GM12878 (cell line): ENCODE measurements around the gene USP34. TPM values are rescaled to one million over a fixed set of nuclear protein-coding genes. Genes with fewer than 3 reads are reported as not detected.

Experiments used
- ATAC-seq: fragments of 200-7000 bp; cut with Tn5 transposase; 3 replicates; pipeline ENCODE4 v1.9.1; 2020; ENCODE audit warnings: mild to moderate bottlenecking, moderate library complexity
- BruUV-seq: library from RNA; stranded (reverse); fragments of 400-500 nt; replicated peaks from 2 replicates; lab custom pipeline; 2021; lab: Mats Ljungman, UMichigan
- CTCF ChIA-PET: fragments of 300-600 bp; sonication (Branson Sonifier 250); formaldehyde crosslinking; extraction: SDS; loops from one replicate; lab custom pipeline; 2021; ENCODE audit warnings: inconsistent platforms; lab: Yijun Ruan, JAX
- POLR2A ChIA-PET: fragments of 350-600 bp; formaldehyde crosslinking; extraction: SDS; loops from one replicate; lab custom pipeline; 2021; ENCODE audit warnings: inconsistent platforms; lab: Charles Lee
- RAD21 ChIA-PET: fragments of 300-600 bp; sonication (Branson Sonifier 250); formaldehyde crosslinking; loops from one replicate; lab custom pipeline; 2023; ENCODE audit warnings: antibody characterized with exemption; ENCODE audit not compliant: unreplicated experiment; lab: Charles Lee
- SMC1A ChIA-PET: fragments of 300-600 bp; sonication (Branson Sonifier 250); formaldehyde crosslinking; loops from one replicate; lab custom pipeline; 2023; ENCODE audit not compliant: unreplicated experiment, uncharacterized antibody; lab: Charles Lee
- DNase-seq: peaks from one replicate; pipeline ENCODE4 v3.0.0-alpha.2; 2011; ENCODE audit warnings: low read depth, low spot score
- FAIRE-seq: peaks from 3 replicates; lab custom pipeline; 2011; peaks lifted over from hg19 to GRCh38; lab: Jason Lieb, UNC
- H2AFZ ChIP-seq: 2 replicates; pipeline ENCODE4 v1.6.0; 2011; ENCODE audit warnings: low read depth, low read length, control low read depth; ENCODE audit not compliant: control insufficient read depth
- H3K27ac ChIP-seq: 2 replicates; pipeline ENCODE4 v1.5.1; 2011; ENCODE audit warnings: control low read depth; ENCODE audit not compliant: control insufficient read depth, insufficient read depth
- H3K27me3 ChIP-seq, 2 experiments: replicated peaks in 1 of 2; 2 replicates each; pipeline versions ENCODE4 v1.6.0 to v1.6.1; 2011; ENCODE audit warnings: low read length in 1 of 2; ENCODE audit not compliant: control insufficient read depth in 2 of 2, insufficient read depth in 2 of 2
- H3K36me3 ChIP-seq, 2 experiments: 2 replicates each; pipeline ENCODE4 v1.5.1; 2011; ENCODE audit warnings: low read length in 1 of 2; ENCODE audit not compliant: control insufficient read depth in 2 of 2, insufficient read depth in 2 of 2
- H3K4me1 ChIP-seq: 2 replicates; pipeline ENCODE4 v1.6.1; 2011; ENCODE audit warnings: mild to moderate bottlenecking, low read length, moderate library complexity, mixed read lengths; ENCODE audit not compliant: control insufficient read depth, insufficient read depth
- H3K4me2 ChIP-seq: 2 replicates; pipeline ENCODE4 v1.6.0; 2011; ENCODE audit warnings: control low read depth; ENCODE audit not compliant: control insufficient read depth, insufficient read depth
- H3K4me3 ChIP-seq: fragments of 200-600 bp; sonication (generic); 2 replicates; pipeline ENCODE4 v1.5.1; 2016
- H3K79me2 ChIP-seq: 2 replicates; pipeline ENCODE4 v1.6.0; 2011; ENCODE audit warnings: low read length; ENCODE audit not compliant: control insufficient read depth, insufficient read depth
- H3K9ac ChIP-seq: 2 replicates; pipeline ENCODE4 v1.8.0; 2011; ENCODE audit warnings: low read length, control low read depth, mixed read lengths; ENCODE audit not compliant: control insufficient read depth, insufficient read depth
- H3K9me3 ChIP-seq: replicated peaks from 3 replicates; pipeline ENCODE4 v1.5.1; 2011; ENCODE audit warnings: mild to moderate bottlenecking, low read length; ENCODE audit not compliant: control insufficient read depth, insufficient read depth
- H4K20me1 ChIP-seq: 2 replicates; pipeline ENCODE4 v1.6.0; 2011; ENCODE audit not compliant: control insufficient read depth, insufficient read depth
- ATF7 ChIP-seq: fragments of 450-650 bp; IDR thresholded peaks from 2 replicates; pipeline ENCODE4 v1.6.1; 2016; ENCODE audit warnings: low read depth, mild to moderate bottlenecking
- BMI1 ChIP-seq: fragments of 450-650 bp; IDR thresholded peaks from 2 replicates; pipeline ENCODE4 v1.6.1; 2016; ENCODE audit warnings: mild to moderate bottlenecking, moderate library complexity, borderline replicate concordance
- EP300 ChIP-seq, 2 experiments: fragments of 150-350 bp in 1 of 2; IDR thresholded peaks; 2 replicates each; pipeline ENCODE4 v1.6.1; 2011 to 2012; ENCODE audit warnings: low read depth in 2 of 2, low read length in 2 of 2, borderline replicate concordance in 1 of 2, improper control_type of control experiment in 1 of 2, inconsistent platforms in 1 of 2; ENCODE audit not compliant: control insufficient read depth in 1 of 2
- FOXK2 ChIP-seq: fragments of 450-650 bp; IDR thresholded peaks from 2 replicates; pipeline ENCODE4 v1.6.1; 2017; ENCODE audit warnings: mild to moderate bottlenecking, moderate library complexity
- HDAC6 ChIP-seq: fragments of 200-600 bp; sonication (generic); IDR thresholded peaks from one replicate; pipeline ENCODE4 v1.8.0; 2017; ENCODE audit warnings: antibody characterized with exemption; ENCODE audit not compliant: unreplicated experiment
- IKZF2 ChIP-seq, 2 experiments: fragments of 450-650 bp; IDR thresholded peaks; 2 replicates each; pipeline ENCODE4 v1.6.1; 2017; ENCODE audit warnings: mild to moderate bottlenecking in 2 of 2, moderate library complexity in 2 of 2
- LARP7 ChIP-seq: fragments of 450-650 bp; IDR thresholded peaks from 2 replicates; pipeline ENCODE4 v1.6.1; 2017; ENCODE audit warnings: mild to moderate bottlenecking
- NFIC ChIP-seq: IDR thresholded peaks from 2 replicates; pipeline ENCODE4 v1.6.1; 2012; ENCODE audit warnings: low read depth, mild to moderate bottlenecking, inconsistent platforms, low read length, moderate library complexity
- PAX8 ChIP-seq: fragments of 450-650 bp; IDR thresholded peaks from 2 replicates; pipeline ENCODE4 v1.6.1; 2017; ENCODE audit warnings: mild to moderate bottlenecking, moderate library complexity
- SREBF2 ChIP-seq: IDR thresholded peaks from 2 replicates; pipeline ENCODE4 v1.6.1; 2012; ENCODE audit warnings: mild to moderate bottlenecking, low read length
- TCF7 ChIP-seq: IDR thresholded peaks from 2 replicates; pipeline ENCODE4 v1.6.1; 2014; ENCODE audit warnings: antibody characterized with exemption, borderline replicate concordance
- ZBED1 ChIP-seq: IDR thresholded peaks from 2 replicates; pipeline ENCODE4 v1.6.1; 2016; ENCODE audit warnings: borderline replicate concordance
- WGBS: methylation state at CpG from one replicate; pipeline ENCODE4 v1.1.6; 2016; ENCODE audit warnings: low lambda C conversion rate; ENCODE audit not compliant: insufficient replicate concordance, insufficient coverage; ENCODE audit errors: missing lambda C conversion rate; 5-methylcytosine and 5-hydroxymethylcytosine counted together
- in situ Hi-C: fragments of 300-500 bp; cut with MboI; formaldehyde crosslinking; loops from 9 replicates; pipeline ENCODE4 v1.14.3; 2018; ENCODE audit warnings: mixed read lengths
- intact Hi-C: fragments of 100-400 bp; cut with micrococcal nuclease; formaldehyde crosslinking; loops from one replicate; pipeline ENCODE4 v1.14.2; 2022; ENCODE audit not compliant: unreplicated experiment
- polyA plus RNA-seq, 11 experiments: library from polyadenylated mRNA; depleted of rRNA in 4 of 11; unstranded in 6 of 11; stranded (reverse) in 5 of 11; fragments of >200 nt; fragmentation: Nextera tagmentation in 4 of 11; fragmentation: Illumina TruSeq in 1 of 11; extraction: Ambion mirVana in 4 of 11; extraction: Trizol in 1 of 11; gene quantifications; 1 replicate in 1 of 11; 2 replicates in 10 of 11; pipeline versions ENCODE4 v1.2.1 to v1.2.3, GENCODE V29; 2011 to 2016; ENCODE audit warnings: inconsistent platforms in 2 of 11, missing spikeins in 2 of 11, low read depth in 1 of 11
- total RNA-seq, 4 experiments: library from RNA; depleted of rRNA in 3 of 4; stranded (reverse); fragments of >200 nt in 3 of 4; fragmentation: Illumina TruSeq in 1 of 4; extraction: Trizol in 1 of 4; gene quantifications; 2 replicates each; pipeline versions ENCODE4 v1.2.1 to v1.2.3, GENCODE V29; 2013 to 2021
- TF ChIP-seq, protein P1 (sequence below): IDR thresholded peaks from 2 replicates; pipeline ENCODE4 v1.6.1; 2012; ENCODE audit warnings: low read depth, low read length, improper control_type of control experiment
- TF ChIP-seq, protein P2 (sequence below): IDR thresholded peaks from 2 replicates; pipeline ENCODE4 v1.6.1; 2012; ENCODE audit warnings: low read depth, low read length, improper control_type of control experiment
- TF ChIP-seq, protein P3 (sequence below): fragments of 450-650 bp; IDR thresholded peaks from 2 replicates; pipeline ENCODE4 v1.6.1; 2016; ENCODE audit warnings: mild to moderate bottlenecking
- TF ChIP-seq, protein P4 (sequence below): fragments of 450-650 bp; IDR thresholded peaks from 2 replicates; pipeline ENCODE4 v1.6.1; 2017; ENCODE audit warnings: mild to moderate bottlenecking, moderate library complexity

USP34 gene
- total and polyA plus RNA-seq, 10 of the 15 experiments (the other 5 are each of a cell fraction or from before 2014, with no cell fraction given), result 26.2 to 106 (median 62.1) TPM

DNA sequence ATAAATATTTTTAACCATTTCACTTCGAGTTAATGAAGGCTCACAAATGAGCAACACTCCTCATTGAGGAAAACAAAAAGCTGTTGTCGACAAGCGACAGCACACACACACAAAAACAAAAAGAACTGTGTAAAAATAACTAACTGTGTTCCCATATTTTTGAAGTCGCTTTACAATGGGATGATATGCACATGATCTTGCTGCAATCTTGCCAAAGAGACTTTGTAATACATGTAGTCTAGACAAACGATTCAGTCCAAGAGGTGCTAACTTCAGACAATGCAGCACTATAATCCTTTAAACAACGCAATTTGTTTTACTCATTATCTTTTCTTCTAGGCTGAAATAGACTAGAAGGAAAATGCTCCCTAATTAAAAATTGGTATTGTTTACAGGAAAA, 7.2 kb upstream of the USP34 start:
- SMC1A ChIA-PET, result interaction anchor here (1.2 to 2.6 kb wide), 2 partner anchors 52 to 180 kb away, joined by 3 to 10 read pairs; no protein-coding TSS in a partner anchor
- TF ChIP-seq IKZF2 (IDR thresholded peaks at IDR 0.05), result no peak
- TF ChIP-seq FOXK2, result no peak
- TF ChIP-seq LARP7, result no peak
- TF ChIP-seq PAX8, result no peak
- TF ChIP-seq ATF7, result no peak
- no peak for TF ChIP-seq ZBED1
- no peak for TF ChIP-seq TCF7
- TF ChIP-seq, protein P1, sequence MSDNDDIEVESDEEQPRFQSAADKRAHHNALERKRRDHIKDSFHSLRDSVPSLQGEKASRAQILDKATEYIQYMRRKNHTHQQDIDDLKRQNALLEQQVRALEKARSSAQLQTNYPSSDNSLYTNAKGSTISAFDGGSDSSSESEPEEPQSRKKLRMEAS, result no peak
- TF ChIP-seq HDAC6, result no peak
- no peak for TF ChIP-seq SREBF2
- no peak for TF ChIP-seq NFIC
- TF ChIP-seq, protein P2, sequence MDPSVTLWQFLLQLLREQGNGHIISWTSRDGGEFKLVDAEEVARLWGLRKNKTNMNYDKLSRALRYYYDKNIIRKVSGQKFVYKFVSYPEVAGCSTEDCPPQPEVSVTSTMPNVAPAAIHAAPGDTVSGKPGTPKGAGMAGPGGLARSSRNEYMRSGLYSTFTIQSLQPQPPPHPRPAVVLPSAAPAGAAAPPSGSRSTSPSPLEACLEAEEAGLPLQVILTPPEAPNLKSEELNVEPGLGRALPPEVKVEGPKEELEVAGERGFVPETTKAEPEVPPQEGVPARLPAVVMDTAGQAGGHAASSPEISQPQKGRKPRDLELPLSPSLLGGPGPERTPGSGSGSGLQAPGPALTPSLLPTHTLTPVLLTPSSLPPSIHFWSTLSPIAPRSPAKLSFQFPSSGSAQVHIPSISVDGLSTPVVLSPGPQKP, result no peak
- TF ChIP-seq, protein P3, sequence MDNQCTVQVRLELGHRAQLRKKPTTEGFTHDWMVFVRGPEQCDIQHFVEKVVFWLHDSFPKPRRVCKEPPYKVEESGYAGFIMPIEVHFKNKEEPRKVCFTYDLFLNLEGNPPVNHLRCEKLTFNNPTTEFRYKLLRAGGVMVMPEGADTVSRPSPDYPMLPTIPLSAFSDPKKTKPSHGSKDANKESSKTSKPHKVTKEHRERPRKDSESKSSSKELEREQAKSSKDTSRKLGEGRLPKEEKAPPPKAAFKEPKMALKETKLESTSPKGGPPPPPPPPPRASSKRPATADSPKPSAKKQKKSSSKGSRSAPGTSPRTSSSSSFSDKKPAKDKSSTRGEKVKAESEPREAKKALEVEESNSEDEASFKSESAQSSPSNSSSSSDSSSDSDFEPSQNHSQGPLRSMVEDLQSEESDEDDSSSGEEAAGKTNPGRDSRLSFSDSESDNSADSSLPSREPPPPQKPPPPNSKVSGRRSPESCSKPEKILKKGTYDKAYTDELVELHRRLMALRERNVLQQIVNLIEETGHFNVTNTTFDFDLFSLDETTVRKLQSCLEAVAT, result no peak
- TF ChIP-seq BMI1, result no peak
- TF ChIP-seq, protein P4, sequence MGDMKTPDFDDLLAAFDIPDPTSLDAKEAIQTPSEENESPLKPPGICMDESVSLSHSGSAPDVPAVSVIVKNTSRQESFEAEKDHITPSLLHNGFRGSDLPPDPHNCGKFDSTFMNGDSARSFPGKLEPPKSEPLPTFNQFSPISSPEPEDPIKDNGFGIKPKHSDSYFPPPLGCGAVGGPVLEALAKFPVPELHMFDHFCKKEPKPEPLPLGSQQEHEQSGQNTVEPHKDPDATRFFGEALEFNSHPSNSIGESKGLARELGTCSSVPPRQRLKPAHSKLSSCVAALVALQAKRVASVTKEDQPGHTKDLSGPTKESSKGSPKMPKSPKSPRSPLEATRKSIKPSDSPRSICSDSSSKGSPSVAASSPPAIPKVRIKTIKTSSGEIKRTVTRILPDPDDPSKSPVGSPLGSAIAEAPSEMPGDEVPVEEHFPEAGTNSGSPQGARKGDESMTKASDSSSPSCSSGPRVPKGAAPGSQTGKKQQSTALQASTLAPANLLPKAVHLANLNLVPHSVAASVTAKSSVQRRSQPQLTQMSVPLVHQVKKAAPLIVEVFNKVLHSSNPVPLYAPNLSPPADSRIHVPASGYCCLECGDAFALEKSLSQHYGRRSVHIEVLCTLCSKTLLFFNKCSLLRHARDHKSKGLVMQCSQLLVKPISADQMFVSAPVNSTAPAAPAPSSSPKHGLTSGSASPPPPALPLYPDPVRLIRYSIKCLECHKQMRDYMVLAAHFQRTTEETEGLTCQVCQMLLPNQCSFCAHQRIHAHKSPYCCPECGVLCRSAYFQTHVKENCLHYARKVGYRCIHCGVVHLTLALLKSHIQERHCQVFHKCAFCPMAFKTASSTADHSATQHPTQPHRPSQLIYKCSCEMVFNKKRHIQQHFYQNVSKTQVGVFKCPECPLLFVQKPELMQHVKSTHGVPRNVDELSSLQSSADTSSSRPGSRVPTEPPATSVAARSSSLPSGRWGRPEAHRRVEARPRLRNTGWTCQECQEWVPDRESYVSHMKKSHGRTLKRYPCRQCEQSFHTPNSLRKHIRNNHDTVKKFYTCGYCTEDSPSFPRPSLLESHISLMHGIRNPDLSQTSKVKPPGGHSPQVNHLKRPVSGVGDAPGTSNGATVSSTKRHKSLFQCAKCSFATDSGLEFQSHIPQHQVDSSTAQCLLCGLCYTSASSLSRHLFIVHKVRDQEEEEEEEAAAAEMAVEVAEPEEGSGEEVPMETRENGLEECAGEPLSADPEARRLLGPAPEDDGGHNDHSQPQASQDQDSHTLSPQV, result no peak
- no peak for TF ChIP-seq EP300 (IDR thresholded peaks at IDR 0.05; ENCODE audit: borderline replicate concordance in 1 of 2, control insufficient read depth in 1 of 2, low read depth in 2 of 2, low read length in 2 of 2)
- RAD21 ChIA-PET, result interaction anchor here (1.0 kb wide), 2 partner anchors 47 to 52 kb away, joined by 3 read pairs; no protein-coding TSS in a partner anchor
- ATAC-seq, result no peak
- WGBS, result 72% methylated on average over 6 of the region's 6 CpGs
- CTCF ChIA-PET, result no interaction called here
- TSS peak; percentile 85 for BruUV-seq
- Histone ChIP-seq H3K9ac (no peak overlapping the region), H3K27me3 (no peaks in the 10 kb centered on the region), H2AFZ (no peak overlapping the region), H3K4me2 (no peak overlapping the region), H3K36me3 (peaks cover 9 to 36% of the 10 kb centered on the region in 2 experiments), H3K27ac (no peak overlapping the region), H3K9me3 (no peaks in the 10 kb centered on the region), H3K4me3 (no peak overlapping the region), H3K4me1 (no peaks in the 10 kb centered on the region), H4K20me1 (no peaks in the 10 kb centered on the region), H3K79me2 (no peaks in the 10 kb centered on the region)
- no peak for FAIRE-seq
- in situ Hi-C loops (no loop called here), intact Hi-C loops (no loop called here)
- POLR2A ChIA-PET, result interaction anchor here (1.0 kb wide), 1 partner anchor 52 kb away, joined by 5 read pairs; no protein-coding TSS in a partner anchor
- no peak for DNase-seq
